Osteoblast (primary cell): ENCODE measurements around the gene GLA. TPM values are rescaled to one million over a fixed set of nuclear protein-coding genes. Genes with fewer than 3 reads are reported as not detected.

Experiments
- DNase-seq: peaks from one replicate; pipeline ENCODE4 v3.0.0; 2011; ENCODE audit warnings: low spot score, mixed read lengths; ENCODE audit not compliant: insufficient read length; ENCODE audit errors: missing footprints
- H2AFZ ChIP-seq: 2 replicates; pipeline ENCODE4 v1.6.0; 2011; ENCODE audit warnings: mild to moderate bottlenecking, low read length
- H3K27ac ChIP-seq: 2 replicates; pipeline ENCODE4 v1.5.1; 2011; ENCODE audit warnings: mild to moderate bottlenecking, low read depth, low read length, moderate library complexity
- H3K27me3 ChIP-seq: 2 replicates; pipeline ENCODE4 v1.6.0; 2012; ENCODE audit warnings: mild to moderate bottlenecking, control low read depth, inconsistent platforms, low read length, moderate library complexity; ENCODE audit not compliant: insufficient read depth
- H3K36me3 ChIP-seq: 2 replicates; pipeline ENCODE4 v1.5.1; 2011; ENCODE audit warnings: mild to moderate bottlenecking, low read length, control low read depth, moderate library complexity; ENCODE audit not compliant: insufficient read depth
- H3K4me1 ChIP-seq: 2 replicates; pipeline ENCODE4 v1.5.1; 2011; ENCODE audit warnings: mild to moderate bottlenecking, low read length, control low read depth, moderate library complexity; ENCODE audit not compliant: insufficient read depth
- H3K4me2 ChIP-seq: 2 replicates; pipeline ENCODE4 v1.6.0; 2011; ENCODE audit warnings: mild to moderate bottlenecking, low read length; ENCODE audit not compliant: insufficient read depth
- H3K4me3 ChIP-seq: fragments of 200-600 bp; sonication (generic); 3 replicates; pipeline ENCODE4 v1.5.1; 2012; ENCODE audit warnings: mild to moderate bottlenecking, low read length, inconsistent platforms; ENCODE audit not compliant: insufficient read depth
- H3K79me2 ChIP-seq: 2 replicates; pipeline ENCODE4 v1.6.0; 2012; ENCODE audit warnings: mild to moderate bottlenecking, low read length, control low read depth, inconsistent platforms; ENCODE audit not compliant: insufficient read depth
- H3K9me3 ChIP-seq: 2 replicates; pipeline ENCODE4 v1.5.1; 2011; ENCODE audit warnings: low read depth, low read length, control low read depth
- H4K20me1 ChIP-seq: 2 replicates; pipeline ENCODE4 v1.6.0; 2012; ENCODE audit warnings: mild to moderate bottlenecking, low read length, control low read depth; ENCODE audit not compliant: insufficient read depth
- total RNA-seq: library from RNA; depleted of rRNA; stranded (reverse); fragments of >200 nt; gene quantifications from 2 replicates; pipeline ENCODE4 v1.2.3, GENCODE V29; 2012
- TF ChIP-seq, protein P1 (sequence below): IDR thresholded peaks from 2 replicates; pipeline ENCODE4 v1.5.1; 2011; ENCODE audit warnings: mild to moderate bottlenecking, low read depth, low read length, moderate library complexity; ENCODE audit errors: extremely low read depth

GLA gene
- total RNA-seq, 1 donor = 22.8 TPM

DNA sequence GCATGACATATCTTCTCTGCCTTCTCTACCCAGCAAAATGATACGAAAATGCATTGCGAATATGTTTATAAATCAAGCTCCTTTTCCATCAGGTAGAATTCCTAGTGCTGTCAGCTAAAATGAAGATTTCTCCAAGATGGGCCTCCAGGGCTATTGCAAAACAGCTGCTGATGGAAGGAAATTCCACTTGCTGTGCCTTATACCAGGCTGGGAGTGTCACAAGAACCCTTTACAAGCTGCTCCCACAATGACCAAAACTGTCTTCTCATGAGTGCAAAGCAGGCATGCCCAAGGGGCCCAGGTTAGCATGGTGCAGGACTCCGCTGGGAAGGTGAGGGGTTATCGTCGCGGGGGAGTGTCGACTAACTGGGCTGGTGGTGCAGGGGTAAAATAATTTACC, 9.0 kb upstream of the GLA start:
- TF ChIP-seq, protein P1, sequence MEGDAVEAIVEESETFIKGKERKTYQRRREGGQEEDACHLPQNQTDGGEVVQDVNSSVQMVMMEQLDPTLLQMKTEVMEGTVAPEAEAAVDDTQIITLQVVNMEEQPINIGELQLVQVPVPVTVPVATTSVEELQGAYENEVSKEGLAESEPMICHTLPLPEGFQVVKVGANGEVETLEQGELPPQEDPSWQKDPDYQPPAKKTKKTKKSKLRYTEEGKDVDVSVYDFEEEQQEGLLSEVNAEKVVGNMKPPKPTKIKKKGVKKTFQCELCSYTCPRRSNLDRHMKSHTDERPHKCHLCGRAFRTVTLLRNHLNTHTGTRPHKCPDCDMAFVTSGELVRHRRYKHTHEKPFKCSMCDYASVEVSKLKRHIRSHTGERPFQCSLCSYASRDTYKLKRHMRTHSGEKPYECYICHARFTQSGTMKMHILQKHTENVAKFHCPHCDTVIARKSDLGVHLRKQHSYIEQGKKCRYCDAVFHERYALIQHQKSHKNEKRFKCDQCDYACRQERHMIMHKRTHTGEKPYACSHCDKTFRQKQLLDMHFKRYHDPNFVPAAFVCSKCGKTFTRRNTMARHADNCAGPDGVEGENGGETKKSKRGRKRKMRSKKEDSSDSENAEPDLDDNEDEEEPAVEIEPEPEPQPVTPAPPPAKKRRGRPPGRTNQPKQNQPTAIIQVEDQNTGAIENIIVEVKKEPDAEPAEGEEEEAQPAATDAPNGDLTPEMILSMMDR = no peak
- no peak for DNase-seq
- H3K27ac ChIP-seq = no peak overlapping the region
- H3K27me3 ChIP-seq = peaks cover 13% of the 10 kb centered on the region
- H3K4me1 ChIP-seq = peaks cover 6% of the 10 kb centered on the region
- H3K4me3 ChIP-seq = no peak overlapping the region
- no peaks in the 10 kb centered on the region for H3K9me3 ChIP-seq
- no peak overlapping the region for H3K4me2 ChIP-seq
- peaks cover 8% of the 10 kb centered on the region for H3K36me3 ChIP-seq
- H3K79me2 ChIP-seq = peaks cover 18% of the 10 kb centered on the region
- no peak overlapping the region for H2AFZ ChIP-seq
- H4K20me1 ChIP-seq = peaks cover 7% of the 10 kb centered on the region

DNA sequence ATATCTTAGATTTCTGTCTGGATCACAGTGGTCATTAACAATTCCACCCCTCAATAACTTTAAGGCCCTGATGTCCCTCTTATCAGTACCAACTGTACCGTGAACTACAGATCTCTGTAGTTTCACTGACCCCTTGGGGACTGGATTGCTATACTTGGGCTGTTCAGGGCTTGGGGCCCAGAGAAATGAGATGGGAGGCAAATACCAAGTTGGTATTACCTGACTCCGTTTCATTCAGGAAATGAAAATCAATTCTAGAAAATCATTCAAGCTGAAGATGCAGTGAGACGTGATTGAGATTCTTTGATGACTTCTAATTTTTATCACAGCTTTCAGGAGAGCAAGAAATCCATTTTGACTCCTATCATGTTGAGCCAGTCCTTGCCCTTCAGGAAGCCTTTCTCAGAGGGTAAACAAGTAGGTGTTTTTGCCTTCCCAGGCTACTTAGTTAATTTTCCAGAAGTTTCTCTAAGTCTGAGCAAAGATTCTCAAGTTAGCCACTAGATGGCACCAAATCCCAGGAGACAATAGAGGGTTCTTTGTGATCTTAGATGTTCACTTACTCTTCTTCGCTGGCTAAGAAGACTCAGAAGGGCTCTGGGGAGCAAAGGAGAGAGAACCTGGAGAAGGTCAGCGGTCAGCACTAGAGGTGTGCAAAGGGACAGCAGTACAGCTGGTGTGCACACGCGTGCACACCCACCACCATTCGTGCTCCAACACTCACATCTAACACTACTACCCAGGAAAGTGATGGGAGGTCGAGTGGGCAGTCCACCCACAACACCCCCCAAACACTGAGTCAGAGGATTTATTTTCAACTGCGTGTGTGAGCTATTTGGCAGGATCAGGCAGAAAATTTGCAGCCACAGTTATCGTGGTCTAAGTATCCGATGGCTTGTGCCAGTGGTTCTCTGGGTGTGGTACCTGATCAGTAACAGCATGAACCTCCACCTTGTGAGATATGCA, 7.7 kb upstream of the GLA start:
- H3K4me3 ChIP-seq = peak overlapping the region; percentile 55
- peaks cover 13% of the 10 kb centered on the region for H3K27me3 ChIP-seq
- TF ChIP-seq, protein P1 = peak; percentile 80
- peak overlapping the region; percentile 21 for H3K27ac ChIP-seq
- peaks cover 9% of the 10 kb centered on the region for H4K20me1 ChIP-seq
- H3K36me3 ChIP-seq = peaks cover 8% of the 10 kb centered on the region
- H2AFZ ChIP-seq = no peak overlapping the region
- peaks cover 8% of the 10 kb centered on the region for H3K4me1 ChIP-seq
- DNase-seq = peak; percentile 85
- peaks cover 28% of the 10 kb centered on the region for H3K79me2 ChIP-seq
- H3K9me3 ChIP-seq = no peaks in the 10 kb centered on the region
- peak overlapping the region; percentile 74 for H3K4me2 ChIP-seq

DNA sequence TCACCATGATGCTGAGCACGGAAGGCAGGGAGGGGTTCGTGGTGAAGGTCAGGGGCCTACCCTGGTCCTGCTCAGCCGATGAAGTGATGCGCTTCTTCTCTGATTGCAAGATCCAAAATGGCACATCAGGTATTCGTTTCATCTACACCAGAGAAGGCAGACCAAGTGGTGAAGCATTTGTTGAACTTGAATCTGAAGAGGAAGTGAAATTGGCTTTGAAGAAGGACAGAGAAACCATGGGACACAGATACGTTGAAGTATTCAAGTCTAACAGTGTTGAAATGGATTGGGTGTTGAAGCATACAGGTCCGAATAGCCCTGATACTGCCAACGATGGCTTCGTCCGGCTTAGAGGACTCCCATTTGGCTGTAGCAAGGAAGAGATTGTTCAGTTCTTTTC, 4.3 kb upstream of the GLA start:
- H3K4me3 ChIP-seq = no peak overlapping the region

DNA sequence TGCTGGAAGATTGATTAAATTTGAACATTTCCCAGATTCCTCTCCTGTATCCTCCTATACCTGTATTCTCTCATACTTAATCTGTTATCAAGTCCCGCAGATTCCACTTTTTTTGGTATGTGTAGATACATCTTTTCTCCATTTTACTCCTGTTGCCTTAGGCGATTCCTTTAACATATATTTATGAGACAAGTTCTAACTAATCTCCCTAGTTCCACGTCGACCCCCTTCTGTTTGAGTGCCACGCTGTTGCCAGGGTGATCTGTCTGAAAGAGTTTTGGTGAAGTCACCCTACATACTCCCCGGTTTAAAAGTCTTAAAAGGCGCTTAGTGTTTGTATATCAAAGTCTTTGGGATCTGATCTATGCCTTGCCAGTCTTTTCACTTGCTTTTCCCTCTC, 2.7 kb upstream of the GLA start:
- Histone ChIP-seq H3K4me3 (peak overlapping the region; percentile 51), H3K9me3 (no peaks in the 10 kb centered on the region), H2AFZ (no peak overlapping the region), H3K4me2 (peak overlapping the region; percentile 85), H3K4me1 (peaks cover 12% of the 10 kb centered on the region), H3K79me2 (peaks cover 64% of the 10 kb centered on the region), H3K27me3 (no peaks in the 10 kb centered on the region), H4K20me1 (peaks cover 15% of the 10 kb centered on the region), H3K36me3 (peaks cover 8% of the 10 kb centered on the region), H3K27ac (peak overlapping the region; percentile 98)
- TF ChIP-seq, protein P1 = no peak
- no peak for DNase-seq

More for the DNA sequence above, 4.3 kb upstream of the GLA start:
- Histone ChIP-seq H3K27ac (no peak overlapping the region), H3K4me2 (no peak overlapping the region), H3K79me2 (peaks cover 51% of the 10 kb centered on the region), H3K27me3 (peaks cover 2% of the 10 kb centered on the region), H2AFZ (no peak overlapping the region), H4K20me1 (peaks cover 15% of the 10 kb centered on the region), H3K4me1 (peaks cover 15% of the 10 kb centered on the region), H3K9me3 (no peaks in the 10 kb centered on the region), H3K36me3 (peaks cover 8% of the 10 kb centered on the region)
- DNase-seq = no peak
- TF ChIP-seq, protein P1 = no peak
